DOHH2 (cell line): ENCODE results near the gene CKS1B.

Experiments used
- CTCF ChIP-seq: fragments of 200-600 bp; sonication (generic); IDR thresholded peaks from one replicate; pipeline ENCODE4 v1.5.1; 2014; ENCODE audit warnings: antibody characterized with exemption, mild to moderate bottlenecking, low read depth, low read length; ENCODE audit not compliant: poor library complexity, severe bottlenecking
- EZH2phosphoT487 ChIP-seq: fragments of 200-600 bp; sonication (generic); IDR thresholded peaks from 2 replicates; pipeline ENCODE4 v1.6.1; 2017; ENCODE audit warnings: borderline replicate concordance, mild to moderate bottlenecking, antibody characterized with exemption, low read length, moderate library complexity, mixed read lengths

- no peak for TF ChIP-seq CTCF
- no peak for TF ChIP-seq EZH2phosphoT487
These were observed 35.7 kb upstream of the CKS1B start for GRCh38 chr1:154938604-154939399.
